Stimulated activated CD8-positive, alpha-beta memory T cell treated with anti-CD3 and anti-CD28 coated beads, Interleukin-4, amount 100 ng/mL, for 1 hour (primary cell): ENCODE measurements around the gene PIAS1.
"Not testable (repeated sequence)": the region's sequence is repeated elsewhere in the genome, so short reads cannot be mapped to it uniquely, and the experiment has no call there.

Source experiments
- DNase-seq, 2 donors: peaks; one replicate each; pipeline ENCODE4 v3.0.0-alpha.2; 2020; ENCODE audit warnings: low read depth in 2 of 2, low spot score in 1 of 2

Gene PIAS1

DNA sequence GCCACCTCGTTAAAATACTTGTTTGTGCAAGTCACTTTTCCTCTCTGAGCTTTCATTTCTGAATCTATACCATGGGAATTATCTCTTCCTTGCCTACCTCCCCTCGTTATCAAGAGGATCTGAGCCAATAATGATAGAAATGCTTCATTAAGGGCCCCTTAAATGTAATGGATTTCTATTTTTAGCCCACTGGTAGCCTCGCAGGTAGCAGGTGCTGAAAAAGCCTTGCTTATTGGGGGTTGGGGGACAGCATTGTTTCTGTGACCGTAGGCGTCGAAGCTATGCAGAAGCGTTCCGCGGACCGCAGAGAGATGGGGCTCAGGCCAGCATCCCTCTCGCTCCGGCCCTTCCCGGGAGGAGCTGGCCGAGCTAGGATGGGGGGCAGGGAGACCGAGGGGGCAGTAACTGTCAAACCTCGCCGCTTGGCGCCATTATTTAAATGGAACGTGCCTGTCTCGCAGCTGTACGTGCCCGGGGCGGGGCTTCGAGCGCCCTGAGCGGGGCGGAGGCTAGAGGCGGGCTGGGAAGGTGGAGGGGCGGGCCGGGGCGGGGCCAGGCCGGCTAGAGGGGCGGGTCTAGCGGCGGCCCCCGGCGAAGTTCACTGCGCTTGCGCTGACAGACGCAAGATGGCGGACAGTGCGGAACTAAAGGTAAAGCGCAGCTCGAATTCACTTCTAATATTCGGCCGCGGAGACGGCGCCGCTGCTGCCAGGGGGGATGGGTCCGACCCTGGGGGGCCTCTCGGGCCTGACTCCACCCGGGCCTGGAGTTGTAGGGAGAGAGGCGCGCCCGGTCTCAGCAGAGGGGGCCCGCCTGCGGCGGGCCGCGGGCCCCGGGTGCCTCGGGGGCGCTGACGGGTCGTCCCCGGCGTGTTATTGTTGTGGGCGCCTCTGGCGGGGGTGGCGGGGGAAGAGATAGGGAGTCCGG, at the start of gene PIAS1:
PIAS1 (plus strand) TSS at position 615 of the 927 bp plus-strand sequence; CDS start at position 627, 12 bp downstream.
- DNase-seq, result peak; percentile 80 to 87

DNA sequence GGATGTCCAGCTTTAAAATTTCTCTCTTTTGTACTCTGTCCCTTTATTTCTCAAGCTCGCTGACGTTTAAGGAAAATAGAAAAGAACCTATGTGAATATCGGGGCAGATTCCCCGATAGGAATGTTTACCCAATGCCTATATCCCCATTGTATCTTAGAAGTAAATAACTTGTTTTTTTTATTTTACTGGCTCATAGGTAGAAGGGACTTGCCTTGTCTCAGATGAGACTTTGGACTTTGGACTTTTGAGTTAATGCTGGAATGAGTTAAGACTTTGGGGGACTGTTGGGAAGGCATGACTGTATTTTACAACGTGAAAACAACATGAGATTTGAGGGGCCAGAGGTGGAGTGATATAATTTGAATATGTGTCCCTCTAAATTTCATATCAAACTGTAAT, 46.5 kb upstream of the PIAS1 start:
- not testable (repeated sequence) for DNase-seq

- no peak for DNase-seq
Observed at GRCh38 chr15:68010361-68011153, 43.6 kb upstream of the PIAS1 start.

GRCh38 chr15:68012911-68013310, 41.2 kb upstream of the PIAS1 start:
- no peak for DNase-seq

- no peak for DNase-seq
Observed at GRCh38 chr15:68014219-68014618, 39.9 kb upstream of the PIAS1 start.

GRCh38 chr15:68015244-68015643, 38.9 kb upstream of the PIAS1 start:
- no peak for DNase-seq

GRCh38 chr15:68017201-68017600, 36.9 kb upstream of the PIAS1 start:
- DNase-seq, result no peak

- no peak for DNase-seq
Observed at GRCh38 chr15:68018797-68019444, 35.2 kb upstream of the PIAS1 start.

DNA sequence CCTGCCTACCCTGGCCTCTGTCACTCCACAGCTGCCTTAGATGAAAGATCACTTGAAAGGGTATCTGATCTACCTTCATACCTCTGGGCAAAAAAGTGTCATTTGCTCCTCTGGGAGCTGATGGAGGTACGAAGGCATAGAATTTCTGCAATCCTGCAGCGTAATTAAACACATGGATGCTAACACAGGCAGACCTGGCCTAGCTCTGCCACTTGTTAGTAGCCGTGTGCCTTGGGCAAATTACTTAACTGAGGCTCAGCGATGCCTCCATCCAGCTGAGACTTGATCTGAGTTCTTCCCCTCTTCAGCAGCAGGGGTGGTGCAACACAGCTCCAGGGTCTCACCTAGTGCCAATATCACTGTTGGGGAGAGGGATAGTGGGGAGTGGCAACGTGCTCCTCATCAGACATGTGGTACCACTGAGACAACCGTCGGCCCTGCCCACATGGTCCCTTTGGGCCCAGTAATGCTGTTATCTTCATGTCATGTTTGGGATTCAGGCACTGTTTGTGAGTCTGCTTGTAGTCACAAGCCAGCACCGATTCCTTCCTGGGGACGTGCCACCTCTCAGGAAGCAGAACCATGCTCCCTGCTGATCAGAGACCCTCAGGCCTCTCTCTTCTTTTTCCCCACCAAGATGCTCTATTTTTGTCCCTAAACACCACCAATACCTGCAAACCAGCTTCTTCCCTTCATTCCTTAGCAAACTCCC, 34.1 kb upstream of the PIAS1 start:
- DNase-seq, result no peak

GRCh38 chr15:68020685-68021084, 33.4 kb upstream of the PIAS1 start:
- no peak for DNase-seq

DNA sequence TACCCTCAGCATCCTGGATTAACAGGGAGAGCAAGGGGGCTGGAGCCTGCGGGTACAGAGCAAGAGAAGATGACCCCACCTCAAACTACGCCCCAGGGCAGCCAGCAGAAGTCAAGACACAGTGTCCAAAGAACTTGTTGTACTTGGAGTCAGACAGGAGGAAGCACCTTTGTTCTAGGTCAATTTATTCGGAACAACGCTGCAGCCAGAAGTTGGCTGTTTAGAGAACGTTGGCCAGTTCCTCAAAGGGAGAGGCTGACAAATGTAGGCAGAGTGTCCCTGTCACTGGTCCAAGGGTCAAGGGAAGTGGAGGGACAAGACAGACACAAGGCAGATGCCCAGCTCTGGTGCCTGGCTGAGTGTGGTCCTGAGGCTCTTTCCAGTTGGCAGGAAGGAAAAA, 32.1 kb upstream of the PIAS1 start:
- DNase-seq, result no peak

DNA sequence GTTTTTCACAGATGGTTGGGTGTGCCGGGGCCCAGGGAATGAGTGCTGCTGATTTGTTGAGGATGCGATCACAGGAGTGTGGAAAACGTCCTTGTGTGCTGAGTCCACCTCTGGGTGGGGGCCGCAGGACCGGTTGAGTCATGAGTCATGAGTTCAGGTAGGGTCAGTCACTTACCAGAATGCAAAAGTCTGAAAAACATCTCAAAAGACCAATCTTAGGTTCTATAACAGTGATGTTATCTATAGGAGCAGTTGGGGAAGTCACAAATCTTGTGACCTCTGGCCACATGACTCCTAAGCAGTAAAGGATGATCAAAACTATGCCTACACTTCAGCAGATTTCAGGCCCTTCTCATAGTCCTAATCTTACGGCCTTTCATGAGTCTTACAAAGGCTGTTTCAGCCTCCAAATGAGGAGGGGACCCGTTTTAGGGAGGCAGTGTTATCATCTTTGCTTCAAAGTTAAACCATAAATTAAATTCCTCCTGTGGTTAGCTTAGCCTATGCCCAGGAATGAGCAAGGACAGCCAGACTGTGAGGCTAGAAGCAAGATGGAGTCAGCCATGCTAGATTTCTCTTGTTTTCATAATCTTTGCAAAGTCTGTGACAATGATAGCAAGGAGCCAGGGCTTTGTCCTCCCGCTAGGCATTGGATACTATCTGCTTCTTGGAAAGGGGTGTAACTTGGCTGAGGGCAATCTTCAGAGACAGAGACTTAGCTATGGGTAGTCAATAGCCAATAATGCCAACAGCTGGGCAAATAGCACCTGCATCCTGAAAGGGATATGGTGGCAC, 30.6 kb upstream of the PIAS1 start:
- no peak for DNase-seq

DNA sequence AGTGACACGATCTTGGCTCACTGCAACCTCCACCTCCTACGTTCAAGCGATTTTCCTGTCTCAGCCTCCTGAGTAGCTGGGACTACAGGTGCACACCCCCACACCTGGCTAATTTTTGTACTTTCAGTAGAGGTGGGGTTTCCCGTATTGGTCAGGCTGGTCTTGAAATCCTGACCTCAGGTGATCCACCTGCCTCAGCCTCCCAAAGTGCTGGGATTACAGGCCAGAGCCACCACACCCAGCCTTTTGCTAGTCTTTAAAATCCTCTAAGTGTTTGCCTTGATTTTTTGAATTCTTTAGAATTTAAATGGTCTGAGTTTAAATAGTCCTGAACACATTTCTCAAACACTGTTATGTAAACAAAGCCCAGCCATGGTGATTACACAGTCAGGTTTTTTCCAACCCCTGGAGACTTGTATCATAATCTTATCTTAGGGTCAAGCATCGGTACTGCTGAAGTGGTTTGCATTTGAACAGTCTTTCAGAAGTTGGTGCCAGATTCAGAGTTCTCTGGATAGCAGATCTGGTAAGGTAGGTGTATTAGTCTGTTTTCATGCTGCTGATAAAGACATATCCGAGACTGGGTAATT, 28.2 kb upstream of the PIAS1 start:
- DNase-seq, result no peak

DNA sequence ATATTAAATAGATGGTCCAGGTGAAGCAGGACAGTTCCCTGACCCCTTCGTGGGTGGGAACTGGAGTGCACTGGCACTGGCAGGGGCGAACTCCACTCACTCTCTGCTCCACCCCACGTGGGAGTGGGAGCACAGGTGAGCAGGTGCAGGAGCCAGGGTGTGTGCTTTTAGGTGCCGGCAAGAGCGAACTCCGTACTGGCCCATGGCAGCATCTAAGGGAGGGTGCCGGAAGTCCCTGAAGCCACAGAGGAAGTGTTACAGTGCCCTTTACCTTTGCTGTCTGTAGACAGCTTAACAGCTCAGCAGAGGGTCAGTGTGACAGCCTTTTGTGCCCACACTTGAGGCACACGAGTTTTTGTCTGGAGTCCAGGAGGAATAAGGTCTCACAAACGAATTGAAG, 26.7 kb upstream of the PIAS1 start:
- no peak for DNase-seq

- DNase-seq, result no peak
Observed at GRCh38 chr15:68028137-68028887, 25.8 kb upstream of the PIAS1 start.

GRCh38 chr15:68028888-68029207, 25.3 kb upstream of the PIAS1 start:
- DNase-seq, result no peak

- no peak for DNase-seq
Observed at GRCh38 chr15:68029959-68030358, 24.2 kb upstream of the PIAS1 start.

DNA sequence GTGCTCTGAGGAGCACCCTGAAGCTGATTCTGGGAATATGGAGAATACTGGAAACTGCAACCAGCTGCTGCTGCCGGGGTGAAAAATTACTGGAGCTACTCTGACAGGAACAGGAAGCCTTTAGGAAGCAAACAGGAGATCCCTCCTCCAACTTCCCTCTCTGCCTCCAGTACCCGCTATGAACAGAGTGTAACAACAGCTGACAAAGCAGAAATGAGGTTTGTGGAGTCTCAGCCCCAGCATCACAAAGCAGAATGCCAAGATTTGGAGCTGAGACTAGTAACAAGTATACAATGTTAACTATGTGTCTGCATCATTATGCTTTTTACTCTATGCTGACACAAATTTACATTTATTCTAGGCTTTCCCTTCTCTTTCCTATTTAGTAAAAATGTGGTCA, 22.7 kb upstream of the PIAS1 start:
- no peak for DNase-seq

GRCh38 chr15:68032672-68033071, 21.4 kb upstream of the PIAS1 start:
- no peak for DNase-seq
